ENCODE data around the gene LIPC. TPM values are rescaled to one million over a fixed set of nuclear protein-coding genes. Genes with fewer than 3 reads are reported as not detected.

Gene LIPC
- polyA plus RNA-seq, 1 donor (not counting 4 experiments of a cell fraction or from before 2014, with no cell fraction given), result not detected

DNA sequence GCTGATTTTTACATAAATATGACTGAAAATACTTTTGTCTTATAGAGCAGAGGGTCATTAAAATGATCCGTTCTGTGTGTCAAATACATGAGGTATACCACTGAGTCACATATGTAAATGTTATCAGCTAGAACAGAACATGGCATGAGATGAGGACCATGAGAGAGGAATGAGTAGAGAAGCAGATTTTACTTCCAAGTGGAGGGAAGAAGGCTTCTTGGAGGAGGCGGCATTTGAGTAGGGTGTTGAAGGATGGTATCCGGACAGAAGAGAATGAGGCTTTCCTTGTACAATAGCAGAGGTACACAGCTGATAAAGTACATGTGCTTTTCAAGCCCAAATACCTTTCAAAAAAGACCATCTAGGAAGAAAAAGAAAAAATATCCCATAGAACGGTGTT is 4.8 kb downstream of the LIPC start:
- DNase-seq (ENCODE audit: low read depth, low spot score), result no peak
- no peak overlapping the region for H3K27ac ChIP-seq (ENCODE audit: control insufficient read depth, insufficient read depth, low read length)
- H2AFZ ChIP-seq (ENCODE audit: control insufficient read depth, low read length), result no peak overlapping the region
- H3K9me3 ChIP-seq (ENCODE audit: control insufficient read depth, low read depth, low read length), result no peaks in the 10 kb centered on the region
- H3K4me2 ChIP-seq (ENCODE audit: control insufficient read depth, extremely low read depth, insufficient read depth, low read depth, low read length), result no peak overlapping the region
- H3K36me3 ChIP-seq (ENCODE audit: control insufficient read depth in 2 of 2, extremely low read depth in 1 of 2, insufficient read depth in 2 of 2, low read length in 2 of 2), result no peaks in the 10 kb centered on the region
- no peaks in the 10 kb centered on the region for H3K27me3 ChIP-seq (ENCODE audit: control insufficient read depth, extremely low read depth, insufficient read depth, low read length)
- TF ChIP-seq EZH2 (IDR thresholded peaks at IDR 0.05; ENCODE audit: low read length), result no peak
- FAIRE-seq, result no peak
- H3K4me3 ChIP-seq (ENCODE audit: control insufficient read depth in 2 of 3, extremely low read depth in 1 of 3, insufficient read depth in 2 of 3, low read depth in 1 of 3, low read length in 3 of 3), result no peak overlapping the region
- H3K79me2 ChIP-seq (ENCODE audit: control insufficient read depth, insufficient read depth, low read length), result no peaks in the 10 kb centered on the region
- peaks cover 24% of the 10 kb centered on the region for H3K4me1 ChIP-seq (ENCODE audit: control insufficient read depth, extremely low read depth, insufficient read depth, low read length)
- no peak overlapping the region for H3K9ac ChIP-seq (ENCODE audit: control insufficient read depth, extremely low read depth, insufficient read depth, low read length)
- H3K9me1 ChIP-seq (ENCODE audit: control insufficient read depth, extremely low read depth, insufficient read depth, low read length), result no peaks in the 10 kb centered on the region
- dilution Hi-C loops (cut with MboI; ENCODE audit: extremely low pct_ligation_motif_present, low sequenced_read_pairs), result no loop called here
- H4K20me1 ChIP-seq (ENCODE audit: control insufficient read depth, extremely low read depth, insufficient read depth, low read length), result no peaks in the 10 kb centered on the region

DNA sequence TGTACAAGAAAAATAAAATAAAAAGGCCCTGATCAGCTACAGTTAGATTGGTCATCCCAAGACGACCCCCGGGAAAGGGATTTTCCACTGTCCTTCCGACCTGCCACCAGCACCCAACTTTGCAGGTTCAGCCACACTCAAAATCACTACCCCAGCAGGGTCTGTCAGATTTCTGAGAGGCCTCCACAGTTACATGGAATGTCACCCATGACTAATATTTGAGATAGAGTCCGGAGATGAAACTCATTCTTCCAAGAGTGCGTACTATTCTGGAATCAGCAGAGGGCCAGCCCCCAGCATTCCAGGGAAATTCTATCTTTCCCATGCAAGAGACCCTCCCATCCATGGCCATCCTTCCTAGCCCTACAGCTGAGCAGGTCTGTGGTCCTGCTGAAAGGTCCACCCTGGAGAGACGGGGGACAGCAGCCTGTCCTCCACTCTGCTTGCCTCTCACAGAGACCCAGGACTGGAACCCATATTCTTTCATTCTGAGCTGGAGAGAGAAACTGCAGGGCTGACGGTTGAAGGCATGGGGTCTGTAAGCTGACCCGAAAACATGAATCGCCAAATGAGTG is 5.8 kb downstream of the LIPC start:
- Histone ChIP-seq H3K4me1 (ENCODE audit: control insufficient read depth, extremely low read depth, insufficient read depth, low read length) (peaks cover 31% of the 10 kb centered on the region), H2AFZ (ENCODE audit: control insufficient read depth, low read length) (no peak overlapping the region), H3K4me3 (ENCODE audit: control insufficient read depth in 2 of 3, extremely low read depth in 1 of 3, insufficient read depth in 2 of 3, low read depth in 1 of 3, low read length in 3 of 3) (no peak overlapping the region), H3K9me3 (ENCODE audit: control insufficient read depth, low read depth, low read length) (no peaks in the 10 kb centered on the region), H3K9me1 (ENCODE audit: control insufficient read depth, extremely low read depth, insufficient read depth, low read length) (no peaks in the 10 kb centered on the region), H3K27ac (ENCODE audit: control insufficient read depth, insufficient read depth, low read length) (no peak overlapping the region), H3K79me2 (ENCODE audit: control insufficient read depth, insufficient read depth, low read length) (no peaks in the 10 kb centered on the region), H3K9ac (ENCODE audit: control insufficient read depth, extremely low read depth, insufficient read depth, low read length) (no peak overlapping the region), H3K27me3 (ENCODE audit: control insufficient read depth, extremely low read depth, insufficient read depth, low read length) (no peaks in the 10 kb centered on the region), H3K36me3 (ENCODE audit: control insufficient read depth in 2 of 2, extremely low read depth in 1 of 2, insufficient read depth in 2 of 2, low read length in 2 of 2) (no peaks in the 10 kb centered on the region), H3K4me2 (ENCODE audit: control insufficient read depth, extremely low read depth, insufficient read depth, low read depth, low read length) (no peak overlapping the region), H4K20me1 (ENCODE audit: control insufficient read depth, extremely low read depth, insufficient read depth, low read length) (no peaks in the 10 kb centered on the region)
- FAIRE-seq (no peak), DNase-seq (ENCODE audit: low read depth, low spot score) (no peak)
- dilution Hi-C loops (cut with MboI; ENCODE audit: extremely low pct_ligation_motif_present, low sequenced_read_pairs), result no loop called here
- TF ChIP-seq, protein P1, sequence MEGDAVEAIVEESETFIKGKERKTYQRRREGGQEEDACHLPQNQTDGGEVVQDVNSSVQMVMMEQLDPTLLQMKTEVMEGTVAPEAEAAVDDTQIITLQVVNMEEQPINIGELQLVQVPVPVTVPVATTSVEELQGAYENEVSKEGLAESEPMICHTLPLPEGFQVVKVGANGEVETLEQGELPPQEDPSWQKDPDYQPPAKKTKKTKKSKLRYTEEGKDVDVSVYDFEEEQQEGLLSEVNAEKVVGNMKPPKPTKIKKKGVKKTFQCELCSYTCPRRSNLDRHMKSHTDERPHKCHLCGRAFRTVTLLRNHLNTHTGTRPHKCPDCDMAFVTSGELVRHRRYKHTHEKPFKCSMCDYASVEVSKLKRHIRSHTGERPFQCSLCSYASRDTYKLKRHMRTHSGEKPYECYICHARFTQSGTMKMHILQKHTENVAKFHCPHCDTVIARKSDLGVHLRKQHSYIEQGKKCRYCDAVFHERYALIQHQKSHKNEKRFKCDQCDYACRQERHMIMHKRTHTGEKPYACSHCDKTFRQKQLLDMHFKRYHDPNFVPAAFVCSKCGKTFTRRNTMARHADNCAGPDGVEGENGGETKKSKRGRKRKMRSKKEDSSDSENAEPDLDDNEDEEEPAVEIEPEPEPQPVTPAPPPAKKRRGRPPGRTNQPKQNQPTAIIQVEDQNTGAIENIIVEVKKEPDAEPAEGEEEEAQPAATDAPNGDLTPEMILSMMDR (optimal IDR thresholded peaks at IDR 0.05 in 1 of 3, IDR thresholded peaks at IDR 0.05 in 1 of 3, conservative IDR thresholded peaks at IDR 0.05 in 1 of 3; ENCODE audit: extremely low read depth in 1 of 3, insufficient read depth in 2 of 3, low read length in 3 of 3), result no peak
- no peak for TF ChIP-seq EZH2 (IDR thresholded peaks at IDR 0.05; ENCODE audit: low read length)

DNA sequence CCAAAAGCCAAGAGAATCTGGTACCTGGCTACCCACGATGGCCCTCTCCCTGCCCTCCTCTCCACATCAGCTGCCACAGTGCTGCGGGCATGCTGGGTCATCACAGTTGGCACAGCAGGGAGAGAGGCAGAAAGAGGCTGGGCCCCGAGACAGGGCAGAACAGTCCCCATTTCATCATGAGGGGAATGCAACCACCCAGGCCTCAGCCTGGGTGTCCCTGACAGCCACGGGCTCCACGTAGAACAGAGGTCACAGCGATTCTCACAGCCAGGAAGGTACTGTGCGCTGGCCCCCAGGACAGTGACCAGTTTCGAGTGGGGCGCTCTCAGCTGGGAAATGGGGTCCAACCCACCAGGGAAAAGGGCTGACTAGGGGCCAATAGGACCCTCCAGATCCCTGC is 6.3 kb downstream of the LIPC start:
- Histone ChIP-seq H3K4me1 (ENCODE audit: control insufficient read depth, extremely low read depth, insufficient read depth, low read length) (peaks cover 36% of the 10 kb centered on the region), H3K9ac (ENCODE audit: control insufficient read depth, extremely low read depth, insufficient read depth, low read length) (no peak overlapping the region), H3K9me3 (ENCODE audit: control insufficient read depth, low read depth, low read length) (no peaks in the 10 kb centered on the region), H2AFZ (ENCODE audit: control insufficient read depth, low read length) (no peak overlapping the region), H4K20me1 (ENCODE audit: control insufficient read depth, extremely low read depth, insufficient read depth, low read length) (no peaks in the 10 kb centered on the region), H3K27ac (ENCODE audit: control insufficient read depth, insufficient read depth, low read length) (no peak overlapping the region), H3K4me3 (ENCODE audit: control insufficient read depth in 2 of 3, extremely low read depth in 1 of 3, insufficient read depth in 2 of 3, low read depth in 1 of 3, low read length in 3 of 3) (no peak overlapping the region), H3K27me3 (ENCODE audit: control insufficient read depth, extremely low read depth, insufficient read depth, low read length) (no peaks in the 10 kb centered on the region), H3K4me2 (ENCODE audit: control insufficient read depth, extremely low read depth, insufficient read depth, low read depth, low read length) (no peak overlapping the region), H3K79me2 (ENCODE audit: control insufficient read depth, insufficient read depth, low read length) (no peaks in the 10 kb centered on the region), H3K9me1 (ENCODE audit: control insufficient read depth, extremely low read depth, insufficient read depth, low read length) (no peaks in the 10 kb centered on the region), H3K36me3 (ENCODE audit: control insufficient read depth in 2 of 2, extremely low read depth in 1 of 2, insufficient read depth in 2 of 2, low read length in 2 of 2) (no peaks in the 10 kb centered on the region)
- TF ChIP-seq EZH2 (IDR thresholded peaks at IDR 0.05; ENCODE audit: low read length), result no peak
- TF ChIP-seq, protein P1 (optimal IDR thresholded peaks at IDR 0.05 in 1 of 3, IDR thresholded peaks at IDR 0.05 in 1 of 3, conservative IDR thresholded peaks at IDR 0.05 in 1 of 3; ENCODE audit: extremely low read depth in 1 of 3, insufficient read depth in 2 of 3, low read length in 3 of 3), result no peak
- dilution Hi-C loops (cut with MboI; ENCODE audit: extremely low pct_ligation_motif_present, low sequenced_read_pairs), result no loop called here
- no peak for DNase-seq (ENCODE audit: low read depth, low spot score)
- no peak for FAIRE-seq
